ENCODE measurements around the gene UACA.
A peak's percentile ranks its signal among the peaks of the same experiment; 100 is the strongest.
"Not testable (repeated sequence)": the region's sequence is repeated elsewhere in the genome, so short reads cannot be mapped to it uniquely, and the experiment has no call there.

Gene UACA

DNA sequence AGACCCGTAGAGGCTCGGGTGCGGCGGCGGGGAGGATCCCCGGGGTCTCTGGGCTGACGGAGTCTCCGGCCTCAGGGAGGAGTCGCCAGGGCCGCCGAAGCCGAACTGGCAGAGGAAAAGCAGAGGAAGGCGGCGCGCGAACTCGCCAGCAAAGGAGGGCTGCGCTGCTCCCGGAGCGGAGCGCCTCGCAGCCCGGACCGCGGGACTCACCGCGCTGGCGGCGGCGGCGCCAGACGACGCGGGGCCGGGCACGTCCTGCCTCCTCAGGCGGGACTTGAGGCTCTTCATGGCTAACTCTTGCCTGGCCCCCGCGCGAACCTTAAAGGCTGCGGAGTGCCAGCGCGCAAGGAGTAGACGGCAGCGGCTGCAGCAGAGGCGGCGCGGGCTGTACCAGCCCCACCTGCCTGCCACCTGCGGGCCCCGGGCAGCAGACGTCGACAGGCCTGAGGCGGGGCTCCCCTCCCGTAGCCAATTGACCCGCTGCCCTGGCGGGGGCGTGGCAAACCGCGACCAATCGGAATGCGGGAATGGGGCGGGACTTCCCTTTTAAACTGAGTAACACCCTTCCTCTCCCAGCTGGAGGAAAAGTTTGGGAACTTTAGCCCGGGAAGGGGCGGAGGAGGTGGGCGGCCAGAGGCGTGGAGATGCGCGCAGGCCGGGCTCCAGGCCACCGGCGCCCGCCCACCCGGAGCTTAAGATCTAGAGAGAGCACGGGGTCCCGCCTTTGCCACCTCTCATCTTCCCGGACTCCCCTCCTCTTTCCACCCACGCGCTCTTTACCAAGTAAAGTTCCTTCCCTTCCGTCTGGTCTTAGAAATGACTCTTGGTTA is at the start of gene UACA:
UACA (minus strand) TSS at position 439 of the 830 bp plus-strand sequence; CDS start at position 288, 151 bp downstream.
- peak; percentile 89 to 92 for DNase-seq

GRCh38 chr15:70812827-70813364 is 49.5 kb upstream of the UACA start:
- no peak for DNase-seq

- no peak for DNase-seq
Observed at GRCh38 chr15:70810916-70811578, 47.7 kb upstream of the UACA start.

GRCh38 chr15:70806992-70807712 is 43.8 kb upstream of the UACA start:
- DNase-seq: no peak

GRCh38 chr15:70804388-70804787 is 41.0 kb upstream of the UACA start:
- DNase-seq: not testable (repeated sequence)

GRCh38 chr15:70802629-70803028 is 39.3 kb upstream of the UACA start:
- no peak for DNase-seq

DNA sequence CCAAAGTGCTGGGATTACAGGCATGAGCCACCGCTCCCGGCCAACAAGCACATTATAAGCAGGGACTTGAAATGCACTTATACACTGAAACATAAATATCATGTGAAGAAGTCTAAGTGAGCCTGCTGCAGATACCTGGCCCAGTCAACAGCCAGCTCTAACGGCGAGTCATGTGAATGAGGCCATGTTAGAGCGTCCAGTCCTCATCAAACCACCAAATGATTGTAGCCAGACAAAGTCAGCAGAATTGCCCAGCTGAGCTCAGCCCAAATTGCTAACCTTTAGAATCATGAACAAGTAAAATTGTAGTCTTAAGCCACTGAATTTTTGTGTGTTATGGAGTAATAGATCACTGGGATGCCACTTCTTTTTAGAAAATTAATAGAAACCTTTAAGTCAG is 37.8 kb upstream of the UACA start:
- DNase-seq: no peak

- DNase-seq: no peak
Observed at GRCh38 chr15:70799667-70800450, 36.5 kb upstream of the UACA start.

DNA sequence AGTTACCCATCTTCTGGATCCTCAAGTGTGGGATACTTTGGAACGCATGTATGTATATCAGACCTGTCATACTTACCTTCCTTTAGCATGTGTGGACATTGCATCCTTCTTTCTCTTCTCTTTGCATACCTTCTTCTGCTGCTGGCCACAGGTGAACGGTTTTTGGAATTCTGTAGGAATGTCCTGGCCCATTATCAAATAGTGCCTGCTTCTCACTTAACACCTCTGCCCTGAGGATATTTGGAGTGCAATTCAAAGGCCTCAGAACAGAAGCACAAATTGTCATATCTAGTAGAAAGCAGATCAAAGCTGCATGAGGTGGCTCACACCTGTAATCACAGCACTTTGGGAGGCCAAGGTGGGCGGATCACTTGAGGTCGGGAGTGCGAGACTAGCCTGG is 34.1 kb upstream of the UACA start:
- DNase-seq: no peak

DNA sequence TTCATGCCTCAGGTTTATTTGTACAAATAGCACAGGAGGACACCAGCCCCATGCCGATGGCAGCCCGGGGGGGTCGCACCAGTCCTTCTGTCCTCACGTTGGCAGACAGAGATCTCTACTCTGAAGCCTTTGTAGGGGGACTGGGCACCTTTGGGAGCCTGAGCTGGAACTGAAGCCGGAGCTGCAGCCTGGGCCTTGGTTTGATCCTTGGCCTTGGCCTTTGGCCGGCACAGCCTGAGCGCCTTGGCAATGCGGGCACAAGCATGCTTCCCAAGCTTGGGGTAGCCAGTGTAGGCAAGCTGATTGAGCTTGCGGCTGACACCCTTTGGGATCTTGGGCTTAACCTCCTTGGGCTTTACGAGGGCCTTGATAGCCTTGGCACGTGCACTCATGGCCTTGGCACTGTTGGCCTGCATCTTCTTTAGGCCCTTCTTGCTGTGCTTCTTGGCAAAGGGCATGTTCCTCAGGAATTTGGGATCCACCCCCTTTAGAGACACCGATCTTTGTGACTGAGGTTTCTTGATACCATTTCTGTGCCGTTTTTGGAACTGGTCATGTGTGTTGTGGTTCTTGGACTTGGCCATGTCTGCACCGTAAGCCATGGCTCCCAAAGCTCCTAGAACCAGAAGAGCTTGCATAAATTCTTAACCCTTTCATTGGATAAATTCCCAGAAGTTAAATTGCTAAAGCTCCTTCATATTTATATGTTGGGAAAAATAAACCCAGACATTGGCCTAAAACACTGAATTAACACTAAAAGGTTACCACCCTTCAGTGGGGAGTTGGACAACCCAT is 33.4 kb upstream of the UACA start:
- DNase-seq: no peak

GRCh38 chr15:70795311-70795665 is 31.9 kb upstream of the UACA start:
- no peak for DNase-seq

- DNase-seq: no peak
Observed at GRCh38 chr15:70794596-70795310, 31.4 kb upstream of the UACA start.

DNA sequence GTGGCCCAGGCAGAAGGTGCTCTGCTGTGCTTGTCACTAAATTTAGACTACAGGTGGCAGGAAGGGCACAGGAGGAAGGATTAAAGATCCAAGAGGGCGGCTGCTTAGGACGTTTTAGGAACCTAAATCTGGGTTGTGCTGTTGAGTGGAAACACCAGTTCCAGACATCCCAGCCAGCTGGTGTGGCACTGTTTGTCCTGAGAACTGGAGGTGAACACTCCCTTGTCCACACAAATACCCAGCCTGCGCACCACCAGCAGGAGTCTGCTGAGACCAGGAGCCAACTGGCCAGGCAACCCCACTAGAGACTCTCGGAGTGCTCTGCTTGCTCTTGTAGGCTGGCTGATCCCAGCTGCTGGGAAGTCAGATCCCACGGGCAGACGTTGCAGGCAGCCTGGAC is 30.3 kb upstream of the UACA start:
- no peak for DNase-seq

- no peak for DNase-seq
Observed at GRCh38 chr15:70792171-70792573, 28.8 kb upstream of the UACA start.

GRCh38 chr15:70791259-70791658 is 27.9 kb upstream of the UACA start:
- DNase-seq: no peak

- no peak for DNase-seq
Observed at GRCh38 chr15:70789213-70789612, 25.9 kb upstream of the UACA start.

- no peak for DNase-seq
Observed at GRCh38 chr15:70788114-70789049, 25.0 kb upstream of the UACA start.

DNA sequence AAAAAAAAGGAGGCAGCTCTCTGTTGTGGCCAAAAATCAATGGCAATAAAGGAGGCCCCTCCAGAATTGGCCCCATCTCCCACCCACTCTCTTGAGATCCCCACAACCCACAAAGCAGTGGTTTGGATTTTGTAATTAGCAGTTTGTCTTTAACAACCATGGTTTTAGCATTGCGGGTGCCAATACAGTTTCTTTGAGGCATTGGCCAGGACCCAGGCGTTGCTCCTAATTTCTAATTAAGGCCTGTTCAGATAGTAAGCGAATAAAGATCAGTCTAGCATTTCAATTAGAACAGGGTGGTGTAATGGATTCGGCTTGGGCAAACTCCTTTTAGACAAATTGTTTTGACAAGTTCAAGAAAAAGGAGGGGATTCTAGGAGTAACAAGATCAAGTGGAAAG is 23.6 kb upstream of the UACA start:
- DNase-seq: no peak

DNA sequence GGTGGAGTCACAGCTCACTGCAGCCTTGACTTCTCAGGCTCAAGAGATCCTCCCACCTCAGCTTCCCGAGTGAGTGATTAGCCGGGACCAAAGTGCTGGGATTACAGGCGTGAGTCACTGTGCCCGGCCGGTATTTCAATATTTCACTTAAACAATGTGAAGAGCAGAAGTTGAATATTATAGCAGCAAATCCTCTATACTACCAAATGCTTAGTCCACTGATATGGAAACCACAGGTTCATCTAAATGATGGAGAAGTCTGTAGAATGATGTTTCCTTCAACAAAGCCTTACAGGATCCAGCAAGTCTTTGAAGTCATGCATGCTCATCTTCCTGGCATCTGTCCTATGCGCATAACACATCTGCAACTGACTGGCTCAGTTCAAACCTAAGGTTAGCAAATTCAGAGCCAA is 20.3 kb upstream of the UACA start:
- no peak for DNase-seq

DNA sequence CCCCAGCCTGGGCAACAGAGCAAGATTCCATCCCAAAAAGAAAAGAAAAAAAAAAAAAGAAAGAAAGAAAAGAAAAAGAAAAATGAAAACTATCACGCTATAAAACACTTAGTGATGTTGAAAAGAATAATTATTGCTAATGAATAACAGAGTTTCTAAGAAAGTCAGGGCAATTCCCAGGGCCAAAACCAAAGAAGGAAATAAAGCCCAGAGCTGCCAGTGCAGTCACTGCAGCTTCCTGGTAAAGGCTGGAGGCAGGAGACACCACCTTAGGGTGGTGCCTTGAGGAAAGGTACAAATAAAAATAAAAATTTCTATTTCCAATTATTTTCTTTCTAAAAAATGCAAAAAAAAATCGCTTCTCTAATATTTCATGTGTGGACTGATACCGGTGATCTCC is 19.7 kb upstream of the UACA start:
- no peak for DNase-seq

Data from NCI-H187 (cell line).